ENCODE data around the gene CDH23.
A peak's percentile ranks its signal among the peaks of the same experiment; 100 is the strongest.

The CDH23 gene

GRCh38 chr10:71802715-71803488 is 406.2 kb downstream of the CDH23 start:
- DNase-seq (ENCODE audit: low read depth in 1 of 2, low spot score in 1 of 2): no peak

GRCh38 chr10:71804077-71804476 is 407.4 kb downstream of the CDH23 start:
- no peak for DNase-seq (ENCODE audit: low read depth in 1 of 2, low spot score in 1 of 2)

- DNase-seq (ENCODE audit: low read depth in 1 of 2, low spot score in 1 of 2): no peak
These were observed 409.3 kb downstream of the CDH23 start for GRCh38 chr10:71805776-71806703.

GRCh38 chr10:71806704-71807556 is 410.2 kb downstream of the CDH23 start:
- DNase-seq (ENCODE audit: low read depth in 1 of 2, low spot score in 1 of 2): no peak

GRCh38 chr10:71807557-71808510 is 411.1 kb downstream of the CDH23 start:
- no peak for DNase-seq (ENCODE audit: low read depth in 1 of 2, low spot score in 1 of 2)

GRCh38 chr10:71809628-71810027 is 412.9 kb downstream of the CDH23 start:
- DNase-seq (ENCODE audit: low read depth in 1 of 2, low spot score in 1 of 2): no peak

GRCh38 chr10:71810048-71810750 is 413.5 kb downstream of the CDH23 start:
- DNase-seq (ENCODE audit: low read depth in 1 of 2, low spot score in 1 of 2): no peak

GRCh38 chr10:71811351-71811750 is 414.6 kb downstream of the CDH23 start:
- DNase-seq (ENCODE audit: low read depth in 1 of 2, low spot score in 1 of 2): no peak

GRCh38 chr10:71812016-71812912 is 415.5 kb downstream of the CDH23 start:
- DNase-seq (ENCODE audit: low read depth in 1 of 2, low spot score in 1 of 2): peak; percentile 69 to 70

GRCh38 chr10:71812913-71813590 is 416.3 kb downstream of the CDH23 start:
- no peak for DNase-seq (ENCODE audit: low read depth in 1 of 2, low spot score in 1 of 2)

GRCh38 chr10:71814922-71815411 is 418.2 kb downstream of the CDH23 start:
- no peak for DNase-seq (ENCODE audit: low read depth in 1 of 2, low spot score in 1 of 2)

GRCh38 chr10:71815515-71816130 is 418.9 kb downstream of the CDH23 start:
- no peak for DNase-seq (ENCODE audit: low read depth in 1 of 2, low spot score in 1 of 2)

- DNase-seq (ENCODE audit: low read depth in 1 of 2, low spot score in 1 of 2): no peak
These were observed 419.7 kb downstream of the CDH23 start for GRCh38 chr10:71816421-71816851.

- no peak for DNase-seq (ENCODE audit: low read depth in 1 of 2, low spot score in 1 of 2)
These were observed 420.4 kb downstream of the CDH23 start for GRCh38 chr10:71816936-71817618.

- DNase-seq (ENCODE audit: low read depth in 1 of 2, low spot score in 1 of 2): no peak
These were observed 421.3 kb downstream of the CDH23 start for GRCh38 chr10:71817831-71818655.
